HUES6 (cell line): ENCODE measurements around the gene GCH1.
"Not testable (repeated sequence)": the region's sequence is repeated elsewhere in the genome, so short reads cannot be mapped to it uniquely, and the experiment has no call there.

ENCODE experiments used
- H3K27ac ChIP-seq: 2 replicates; pipeline ENCODE4 v1.7.0; 2013; ENCODE audit warnings: low read depth, mild to moderate bottlenecking, low read length, inconsistent platforms
- H3K27me3 ChIP-seq: 2 replicates; pipeline ENCODE4 v1.6.1; 2013; ENCODE audit warnings: low read length; ENCODE audit not compliant: control insufficient read depth, insufficient read depth
- H3K36me3 ChIP-seq: 2 replicates; pipeline ENCODE4 v1.6.1; 2013; ENCODE audit warnings: low read length; ENCODE audit not compliant: control insufficient read depth, insufficient read depth
- H3K4me1 ChIP-seq: 2 replicates; pipeline ENCODE4 v1.6.1; 2013; ENCODE audit warnings: low read length; ENCODE audit not compliant: control insufficient read depth, insufficient read depth
- H3K4me3 ChIP-seq: 2 replicates; pipeline ENCODE4 v1.5.1; 2013; ENCODE audit warnings: low read depth, low read length
- H3K9ac ChIP-seq: one replicate; pipeline ENCODE4 v1.6.1; 2013; ENCODE audit warnings: mild to moderate bottlenecking, low read length
- H3K9me3 ChIP-seq: 2 replicates; pipeline ENCODE4 v1.6.1; 2013; ENCODE audit warnings: low read depth, low read length; ENCODE audit not compliant: control insufficient read depth, insufficient read depth

GCH1 gene

DNA sequence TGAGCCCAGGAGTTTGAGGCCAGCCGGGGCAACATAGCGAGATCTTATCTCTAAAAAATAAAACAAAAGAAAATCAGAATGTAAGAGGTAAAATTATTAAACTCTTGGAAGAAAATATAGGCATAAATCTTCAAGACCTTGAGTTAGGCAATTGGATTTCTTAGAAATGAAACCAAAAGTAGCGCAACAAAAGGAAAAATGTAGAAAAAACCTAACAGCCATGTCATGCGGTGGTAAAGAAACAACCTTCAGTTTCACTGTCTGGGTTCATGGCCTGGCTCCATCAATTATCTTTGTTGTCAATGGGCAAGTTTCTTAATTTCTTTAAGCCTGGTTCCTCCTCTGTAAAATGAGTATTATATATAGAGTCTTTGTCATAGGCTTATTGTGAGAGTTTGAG is 5.6 kb upstream of the GCH1 start:
- Histone ChIP-seq H3K27ac (no peak overlapping the region), H3K9ac (no peak overlapping the region)

DNA sequence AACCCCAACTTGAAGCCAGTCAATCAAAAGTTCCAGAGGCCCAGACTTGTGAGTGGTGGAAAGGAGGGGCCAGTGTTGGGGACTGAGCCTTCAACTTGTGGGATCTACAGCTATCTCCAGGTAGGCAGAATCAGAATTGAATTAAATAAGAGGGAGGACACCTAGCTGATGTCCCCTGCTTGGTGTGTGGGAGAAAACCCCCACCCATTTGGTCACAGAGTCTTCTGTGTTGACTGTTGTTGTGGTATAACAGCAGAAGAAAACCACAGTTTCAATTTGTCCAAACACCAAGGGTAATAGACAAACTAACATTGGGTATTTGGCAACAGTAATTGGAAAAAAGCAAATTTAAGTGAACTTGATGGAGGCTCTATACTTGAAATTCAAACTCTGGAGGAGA is 3.4 kb upstream of the GCH1 start:
- Histone ChIP-seq H3K4me1 (no peaks in the 10 kb centered on the region), H3K36me3 (no peaks in the 10 kb centered on the region), H3K9me3 (no peaks in the 10 kb centered on the region), H3K9ac (no peak overlapping the region), H3K27me3 (peaks cover 22% of the 10 kb centered on the region), H3K4me3 (no peak overlapping the region), H3K27ac (no peak overlapping the region)

More for the DNA sequence above, 5.6 kb upstream of the GCH1 start:
- Histone ChIP-seq H3K27me3 (peaks cover 9% of the 10 kb centered on the region), H3K4me1 (no peaks in the 10 kb centered on the region), H3K9me3 (no peaks in the 10 kb centered on the region), H3K36me3 (no peaks in the 10 kb centered on the region), H3K4me3 (no peak overlapping the region)

DNA sequence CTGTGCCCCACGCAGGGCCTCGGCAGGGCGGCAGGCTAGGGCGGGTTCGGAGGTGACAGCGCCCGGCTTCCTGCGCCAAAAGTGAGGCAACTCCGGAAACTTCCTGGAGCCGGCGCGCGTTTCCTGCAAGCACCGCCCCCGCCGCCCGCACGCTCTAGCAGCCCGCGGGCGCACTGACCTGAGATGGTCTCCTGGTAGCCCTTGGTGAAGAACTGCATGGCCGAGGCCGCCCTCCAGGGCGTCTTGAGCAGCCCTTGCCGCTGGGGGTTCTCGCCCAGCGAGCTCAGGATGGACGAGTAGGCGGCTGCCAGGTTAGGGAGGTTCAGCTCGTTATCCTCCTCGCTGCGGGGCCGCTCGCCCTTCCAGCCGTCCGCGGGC is 494 bp downstream of the GCH1 start:
- H3K4me3 ChIP-seq = peak overlapping the region; percentile 88
- peaks cover 30% of the 10 kb centered on the region for H3K27me3 ChIP-seq
- peak overlapping the region; percentile 74 for H3K9ac ChIP-seq
- H3K4me1 ChIP-seq = no peaks in the 10 kb centered on the region
- H3K36me3 ChIP-seq = no peaks in the 10 kb centered on the region
- no peaks in the 10 kb centered on the region for H3K9me3 ChIP-seq
- 0 out of 2 replicates have a peak overlapping the region, but pooled peaks have one; percentile 32 for H3K27ac ChIP-seq

DNA sequence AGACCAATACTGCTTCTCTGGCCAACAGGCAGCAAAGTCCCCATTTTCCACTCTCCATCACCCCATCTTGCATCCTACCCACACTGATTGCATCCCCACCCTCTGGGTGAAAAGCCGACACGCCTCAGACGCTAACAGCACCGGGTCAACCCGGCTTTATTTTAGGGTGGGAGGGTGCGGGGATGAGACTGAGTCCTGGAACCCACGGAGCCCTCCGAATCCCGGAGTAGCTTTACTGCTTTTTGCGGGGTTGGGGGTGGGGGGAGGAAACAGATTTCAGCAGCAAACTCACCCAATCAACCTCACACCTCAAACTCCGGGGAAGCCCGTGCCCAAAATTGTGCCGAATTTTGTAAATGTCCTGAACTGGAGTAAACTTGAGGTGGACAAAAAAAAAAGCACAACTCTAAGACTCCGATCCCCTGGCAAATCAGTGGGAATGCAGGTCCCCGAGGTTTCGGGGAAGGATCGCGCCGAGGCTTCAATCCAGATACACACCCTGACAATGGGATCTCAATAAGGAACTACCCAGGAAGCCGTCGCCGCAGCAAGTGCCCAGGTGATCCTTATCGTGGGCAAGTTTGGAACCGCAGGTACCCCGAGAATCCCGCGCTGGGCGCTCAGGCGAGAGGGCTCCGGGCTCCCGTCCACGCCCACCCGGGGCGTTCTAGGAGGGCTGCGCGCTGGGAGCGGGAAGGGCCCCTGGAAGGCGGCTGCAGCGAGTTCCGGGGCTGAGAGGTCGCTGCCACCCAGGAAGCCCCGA is 1.1 kb downstream of the GCH1 start:
- Histone ChIP-seq H3K4me1 (no peaks in the 10 kb centered on the region), H3K36me3 (no peaks in the 10 kb centered on the region), H3K4me3 (peak overlapping the region; percentile 88), H3K27me3 (peaks cover 30% of the 10 kb centered on the region), H3K27ac (no peak overlapping the region), H3K9ac (peak overlapping the region; percentile 74), H3K9me3 (no peaks in the 10 kb centered on the region)

DNA sequence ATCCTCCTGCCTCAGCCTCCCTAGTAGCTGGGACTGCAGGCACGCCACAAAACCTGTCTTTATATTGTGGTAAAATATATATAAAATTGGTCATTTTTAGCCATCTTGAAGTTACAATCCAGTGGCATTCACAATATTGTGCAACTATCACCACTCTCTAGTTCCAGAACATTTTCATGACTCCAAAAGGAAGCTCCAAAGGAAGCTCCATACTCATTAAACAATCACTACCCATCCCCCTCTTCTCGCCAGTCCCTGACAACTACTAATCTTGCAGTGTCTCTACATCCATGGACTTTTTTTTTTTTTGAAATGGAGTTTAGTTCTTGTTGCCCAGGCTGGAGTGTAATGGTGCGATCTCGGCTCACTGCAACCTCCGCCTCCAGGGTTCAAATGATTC is 3.1 kb downstream of the GCH1 start:
- Histone ChIP-seq H3K27ac (no peak overlapping the region), H3K4me1 (no peaks in the 10 kb centered on the region), H3K9me3 (no peaks in the 10 kb centered on the region), H3K4me3 (no peak overlapping the region), H3K27me3 (peaks cover 27% of the 10 kb centered on the region), H3K9ac (no peak overlapping the region), H3K36me3 (no peaks in the 10 kb centered on the region)

DNA sequence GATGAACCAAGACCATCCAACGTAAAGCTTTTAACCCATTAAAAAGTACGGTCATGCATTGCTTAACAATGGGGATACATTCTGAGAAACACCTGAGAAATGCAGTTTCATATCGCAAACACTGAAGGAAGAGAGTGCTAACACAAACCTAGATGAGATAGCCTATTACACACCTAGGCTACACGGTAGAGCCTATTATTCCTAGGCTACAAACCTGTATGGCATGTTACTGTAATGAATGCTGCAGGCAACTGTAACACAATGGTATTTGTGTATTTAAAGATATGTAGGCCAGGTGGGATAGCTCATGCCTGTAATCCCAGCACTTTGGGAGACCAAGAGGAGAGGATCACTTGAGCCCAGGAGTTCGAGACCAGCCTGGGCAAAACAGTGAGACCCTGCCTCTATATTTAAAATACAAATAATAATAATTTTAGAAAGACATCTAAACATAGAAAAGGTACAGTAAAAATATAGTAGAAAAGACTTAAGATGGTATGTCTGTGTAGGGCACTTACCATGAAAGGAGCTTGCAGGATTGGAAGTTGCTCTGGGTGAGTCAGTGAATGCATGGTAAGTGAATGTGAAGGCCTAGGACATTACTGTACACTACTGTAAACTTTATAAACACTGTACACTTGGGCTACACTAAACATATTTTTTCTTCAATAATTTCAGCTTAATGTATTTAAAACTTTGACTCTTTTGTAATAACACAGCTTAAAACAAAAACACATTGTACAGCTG is 4.6 kb downstream of the GCH1 start:
- not testable (repeated sequence) for H3K27ac ChIP-seq, H3K4me1 ChIP-seq, H3K36me3 ChIP-seq, H3K4me3 ChIP-seq, H3K9me3 ChIP-seq, H3K9ac ChIP-seq
- peaks cover 21% of the 10 kb centered on the region for H3K27me3 ChIP-seq

DNA sequence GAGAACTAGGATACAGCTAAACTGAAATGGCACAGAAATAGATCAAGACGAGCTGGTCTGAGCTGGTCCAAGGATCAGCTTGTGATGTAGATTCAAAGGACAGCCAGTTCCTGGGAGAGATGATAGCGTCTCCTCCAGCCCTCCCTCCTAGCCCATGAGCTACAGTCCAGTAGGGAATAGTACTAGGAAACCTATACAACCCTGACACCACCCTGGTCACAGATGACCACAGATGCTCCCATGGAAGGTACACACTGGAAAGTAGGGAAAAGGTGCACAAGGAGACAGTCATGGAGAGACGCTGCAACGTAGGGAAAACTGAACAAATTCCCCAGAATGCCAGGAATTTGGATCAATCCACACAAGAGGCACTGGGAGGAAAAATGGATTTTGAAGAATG is 6.9 kb downstream of the GCH1 start:
- Histone ChIP-seq H3K27me3 (peaks cover 4% of the 10 kb centered on the region), H3K9me3 (no peaks in the 10 kb centered on the region), H3K36me3 (no peaks in the 10 kb centered on the region), H3K9ac (no peak overlapping the region), H3K4me1 (peaks cover 6% of the 10 kb centered on the region), H3K27ac (no peak overlapping the region), H3K4me3 (no peak overlapping the region)

DNA sequence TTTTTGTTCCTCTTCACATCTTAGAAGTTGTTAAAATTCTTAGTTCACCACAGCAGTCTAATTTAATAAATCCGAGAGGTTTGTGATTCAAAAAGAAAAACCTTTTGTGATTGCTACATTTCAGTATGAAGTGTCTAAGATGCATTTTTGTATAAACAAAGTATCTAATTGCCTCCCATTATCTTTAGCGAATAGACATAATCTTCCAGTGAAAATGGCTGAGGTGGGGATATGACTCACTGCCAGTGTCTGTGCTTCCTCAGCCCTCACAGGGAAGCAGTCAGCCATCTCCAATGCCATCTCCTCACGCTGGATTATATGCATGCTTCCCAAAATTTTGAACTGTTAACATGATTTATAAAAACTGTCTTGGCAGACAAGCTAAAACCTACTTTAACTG is 7.6 kb downstream of the GCH1 start:
- Histone ChIP-seq H3K27me3 (no peaks in the 10 kb centered on the region), H3K4me3 (no peak overlapping the region), H3K36me3 (no peaks in the 10 kb centered on the region), H3K4me1 (peaks cover 6% of the 10 kb centered on the region), H3K9me3 (no peaks in the 10 kb centered on the region), H3K27ac (no peak overlapping the region), H3K9ac (no peak overlapping the region)

DNA sequence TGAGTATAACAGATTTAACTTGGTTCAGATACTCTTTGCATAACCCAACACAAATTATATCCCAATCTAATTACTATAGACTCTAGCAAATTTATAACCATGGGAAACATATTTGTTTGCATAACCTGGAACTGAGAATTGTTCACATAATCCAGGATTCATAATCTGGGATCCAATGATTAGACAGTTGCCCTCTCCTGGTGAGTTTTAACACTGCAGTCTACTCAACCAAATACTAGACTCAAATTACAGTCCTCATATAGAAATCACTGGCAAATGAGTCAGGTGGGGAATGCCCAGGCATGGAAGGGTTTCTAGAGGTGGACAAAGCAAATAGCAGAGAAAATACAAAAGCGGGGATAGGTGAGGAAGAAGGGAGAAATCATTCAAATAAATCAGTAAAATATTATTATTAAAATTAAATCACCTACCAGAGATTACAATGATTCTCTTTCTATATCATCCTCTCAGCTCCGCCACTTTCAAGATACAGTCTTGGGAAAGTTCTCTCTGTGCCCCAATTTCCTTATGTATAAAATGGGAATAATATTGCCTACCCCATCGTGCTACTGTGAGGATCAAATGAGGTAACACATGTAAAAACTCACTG is 9.4 kb downstream of the GCH1 start:
- Histone ChIP-seq H3K9me3 (no peaks in the 10 kb centered on the region), H3K4me1 (peaks cover 10% of the 10 kb centered on the region), H3K27ac (no peak overlapping the region), H3K9ac (no peak overlapping the region), H3K36me3 (no peaks in the 10 kb centered on the region), H3K27me3 (no peaks in the 10 kb centered on the region), H3K4me3 (no peak overlapping the region)

DNA sequence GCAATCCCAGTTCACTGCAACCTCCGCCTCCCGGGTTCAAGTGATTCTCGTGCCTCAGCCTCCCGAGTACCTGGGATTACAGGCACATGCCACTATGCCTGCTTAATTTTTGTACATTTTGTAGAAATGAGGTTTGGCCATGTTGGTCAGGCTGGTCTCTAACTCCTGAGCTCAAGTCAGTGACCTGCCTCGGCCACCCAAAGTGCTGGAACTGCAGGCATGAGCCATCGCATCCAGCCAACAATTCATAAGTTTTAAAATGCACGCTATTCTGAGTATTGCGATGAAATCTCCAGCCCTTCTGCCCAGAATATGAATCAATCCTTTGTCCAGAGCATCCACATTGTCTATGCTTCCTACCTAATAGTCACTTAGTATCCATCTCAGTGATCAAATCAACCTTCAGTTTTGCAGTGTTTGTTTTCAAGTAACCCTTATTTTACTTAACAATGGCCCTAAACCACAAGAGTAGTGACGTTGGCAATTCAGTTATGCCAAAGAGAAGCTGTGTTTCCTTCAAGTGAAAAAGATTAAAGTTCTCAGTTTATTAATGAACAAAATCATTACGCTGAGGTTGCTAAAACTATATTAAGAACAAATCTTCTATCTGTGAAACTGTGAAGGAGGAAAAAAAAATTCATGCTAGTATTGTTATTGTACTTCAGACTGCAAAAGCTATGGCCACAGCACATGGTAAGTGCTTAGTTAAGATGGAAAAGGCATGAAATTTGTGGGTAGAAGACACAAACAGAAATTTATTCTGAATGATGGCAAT is 11.0 kb downstream of the GCH1 start:
- Histone ChIP-seq H3K4me3 (no peak overlapping the region), H3K27me3 (no peaks in the 10 kb centered on the region), H3K27ac (no peak overlapping the region), H3K36me3 (no peaks in the 10 kb centered on the region), H3K9ac (no peak overlapping the region), H3K4me1 (peaks cover 15% of the 10 kb centered on the region), H3K9me3 (no peaks in the 10 kb centered on the region)
